Uterus (tissue), 2 donors: ENCODE results near the gene TUBA1A.

Experiments used
- CTCF ChIP-seq, 4 experiments: fragments of 200-600 bp in 2 of 4; fragments of 450-650 bp in 2 of 4; sonication (generic) in 2 of 4; IDR thresholded peaks; one replicate each; pipeline ENCODE4 v1.5.1; 2016 to 2019; ENCODE audit warnings: antibody characterized with exemption in 4 of 4, mild to moderate bottlenecking in 2 of 4, moderate library complexity in 1 of 4
- POLR2A ChIP-seq, 2 donors: fragments of 450-650 bp; IDR thresholded peaks; one replicate each; pipeline ENCODE4 v1.6.1; 2016; ENCODE audit warnings: antibody characterized with exemption in 2 of 2, mild to moderate bottlenecking in 1 of 2, moderate library complexity in 1 of 2

- TF ChIP-seq CTCF (IDR thresholded peaks at IDR 0.05) (peak in 1 of 4 experiments; percentile 43), POLR2A (IDR thresholded peaks at IDR 0.05) (no peak)
Observed at GRCh38 chr12:49232940-49233841, 44.3 kb upstream of the TUBA1A start.
